ENCODE measurements around the gene SFSWAP. TPM values are rescaled to one million over a fixed set of nuclear protein-coding genes. Genes with fewer than 3 reads are reported as not detected.

Gene SFSWAP
- total and polyA plus RNA-seq, 2 of the 13 experiments (the other 11 are each of a cell fraction or from before 2014, with no cell fraction given): 17.1 to 27.7 TPM

GRCh38 chr12:131795690-131796410 is 85.0 kb downstream of the SFSWAP start:
- Histone ChIP-seq H3K9me3 (ENCODE audit: low read length) (no peaks in the 10 kb centered on the region), H3K36me3 (replicated peaks in 1 of 2; ENCODE audit: control insufficient read depth in 1 of 2, insufficient read depth in 2 of 2, low read length in 2 of 2) (peaks cover 16 to 38% of the 10 kb centered on the region in 2 experiments; a peak in 4 of 5 replicates), H3K27me3 (ENCODE audit: control insufficient read depth in 1 of 2, insufficient read depth in 2 of 2, low read length in 2 of 2) (no peaks in the 10 kb centered on the region), H3K4me3 (replicated peaks in 1 of 3; ENCODE audit: insufficient read depth in 1 of 3, low read depth in 2 of 3, low read length in 3 of 3) (no peak overlapping the region), H3K27ac (ENCODE audit: extremely low read length, insufficient read depth, low read length) (no peak overlapping the region), H3K4me2 (ENCODE audit: low read depth, low read length) (no peak overlapping the region), H3K9ac (ENCODE audit: insufficient read depth, low read depth, low read length) (no peak overlapping the region), H3K79me2 (ENCODE audit: insufficient read depth, low read length) (no peaks in the 10 kb centered on the region), H2AFZ (ENCODE audit: low read length) (no peak overlapping the region), H3K4me1 (ENCODE audit: insufficient read depth, low read length) (no peaks in the 10 kb centered on the region), H4K20me1 (ENCODE audit: insufficient read depth, low read length) (no peaks in the 10 kb centered on the region)
- in situ Hi-C loops (cut with HindIII; ENCODE audit: extremely low pct_ligation_motif_present, low pct_unique_long_range_greater_than_20kb) (no loop called here), intact Hi-C loops (cut with micrococcal nuclease; ENCODE audit: unreplicated experiment) (no loop called here)
- ChIA-PET POLR2A (no interaction called here), CTCF (ENCODE audit: low intra/inter-chr PET ratio, low total read pairs) (no interaction called here)
- no TSS peak for BruUV-seq (replicated peaks)
- DNase-seq (ENCODE audit: low spot score): no peak
- ATAC-seq: no peak
- FAIRE-seq: no peak
- 93% methylated on average over 14 of the region's 15 CpGs for WGBS (ENCODE audit: low lambda C conversion rate)
- TF ChIP-seq PCBP2 (optimal IDR thresholded peaks at IDR 0.05; ENCODE audit: low read depth, low read length, poor library complexity, severe bottlenecking): peak; percentile 29
- peak; percentile 32 for TF ChIP-seq HNRNPK (IDR thresholded peaks at IDR 0.05; ENCODE audit: low read depth, low read length, poor library complexity, severe bottlenecking)
- no peak for TF ChIP-seq ZBTB34 (CRISPR knock-in tag; IDR thresholded peaks at IDR 0.05)

- Histone ChIP-seq H3K79me2 (ENCODE audit: insufficient read depth, low read length) (no peaks in the 10 kb centered on the region), H3K9me3 (ENCODE audit: low read length) (no peaks in the 10 kb centered on the region), H4K20me1 (ENCODE audit: insufficient read depth, low read length) (no peaks in the 10 kb centered on the region), H3K4me2 (ENCODE audit: low read depth, low read length) (no peak overlapping the region), H3K27ac (ENCODE audit: extremely low read length, insufficient read depth, low read length) (no peak overlapping the region), H3K36me3 (replicated peaks in 1 of 2; ENCODE audit: control insufficient read depth in 1 of 2, insufficient read depth in 2 of 2, low read length in 2 of 2) (peaks cover 16 to 36% of the 10 kb centered on the region in 2 experiments; a peak in 4 of 5 replicates), H3K27me3 (ENCODE audit: control insufficient read depth in 1 of 2, insufficient read depth in 2 of 2, low read length in 2 of 2) (no peaks in the 10 kb centered on the region), H2AFZ (ENCODE audit: low read length) (no peak overlapping the region), H3K4me3 (replicated peaks in 1 of 3; ENCODE audit: insufficient read depth in 1 of 3, low read depth in 2 of 3, low read length in 3 of 3) (no peak overlapping the region), H3K4me1 (ENCODE audit: insufficient read depth, low read length) (no peaks in the 10 kb centered on the region), H3K9ac (ENCODE audit: insufficient read depth, low read depth, low read length) (no peak overlapping the region)
- TF ChIP-seq MXD3 (CRISPR knock-in tag; IDR thresholded peaks at IDR 0.05) (no peak), ZNF513 (CRISPR knock-in tag; conservative IDR thresholded peaks at IDR 0.05) (no peak), ZNF770 (CRISPR knock-in tag; IDR thresholded peaks at IDR 0.05) (peak; percentile 48), KDM6A (CRISPR knock-in tag; IDR thresholded peaks at IDR 0.05; ENCODE audit: low read depth) (no peak)
- CTCF ChIA-PET (ENCODE audit: low intra/inter-chr PET ratio, low total read pairs): no interaction called here
- intact Hi-C loops (cut with micrococcal nuclease; ENCODE audit: unreplicated experiment): no loop called here
- no TSS peak for BruUV-seq (replicated peaks)
- 95% methylated on average over 6 of the region's 6 CpGs for WGBS (ENCODE audit: low lambda C conversion rate)
- in situ Hi-C loops (cut with HindIII; ENCODE audit: extremely low pct_ligation_motif_present, low pct_unique_long_range_greater_than_20kb): no loop called here
- no peak for DNase-seq (ENCODE audit: low spot score)
- no peak for FAIRE-seq
- no peak for ATAC-seq
- POLR2A ChIA-PET: no interaction called here
Observed at GRCh38 chr12:131796411-131796736, 85.5 kb downstream of the SFSWAP start.
